IPS-20b (cell line): Measurements from ENCODE around the gene SNRNP70.
"Not testable (repeated sequence)": the region's sequence is repeated elsewhere in the genome, so short reads cannot be mapped to it uniquely, and the experiment has no call there.

ENCODE experiments used
- H3K27ac ChIP-seq: one replicate; pipeline ENCODE4 v1.5.1; 2013; ENCODE audit warnings: low read length
- H3K27me3 ChIP-seq: 2 replicates; pipeline ENCODE4 v1.6.1; 2013; ENCODE audit warnings: mild to moderate bottlenecking, low read length, inconsistent platforms; ENCODE audit not compliant: insufficient read depth
- H3K36me3 ChIP-seq: 2 replicates; pipeline ENCODE4 v1.6.1; 2013; ENCODE audit warnings: low read depth, mild to moderate bottlenecking, inconsistent platforms, low read length, moderate library complexity; ENCODE audit not compliant: insufficient read depth
- H3K4me1 ChIP-seq: 2 replicates; pipeline ENCODE4 v1.6.1; 2013; ENCODE audit warnings: mild to moderate bottlenecking, control low read depth, inconsistent platforms, low read length, moderate library complexity; ENCODE audit not compliant: insufficient read depth
- H3K4me3 ChIP-seq: 2 replicates; pipeline ENCODE4 v1.5.1; 2013; ENCODE audit warnings: mild to moderate bottlenecking, low read length, inconsistent platforms
- H3K9ac ChIP-seq: 2 replicates; pipeline ENCODE4 v1.6.1; 2013; ENCODE audit warnings: low read depth, mild to moderate bottlenecking, inconsistent platforms, low read length, moderate library complexity
- H3K9me3 ChIP-seq: 2 replicates; pipeline ENCODE4 v1.6.1; 2013; ENCODE audit warnings: mild to moderate bottlenecking, low read depth, low read length, inconsistent platforms; ENCODE audit not compliant: insufficient read depth

Gene SNRNP70

GRCh38 chr19:49067554-49067953, 17.7 kb upstream of the SNRNP70 start:
- Histone ChIP-seq H3K27me3 (peaks cover 75% of the 10 kb centered on the region), H3K9ac (no peak overlapping the region), H3K4me3 (no peak overlapping the region), H3K9me3 (no peaks in the 10 kb centered on the region), H3K4me1 (peaks cover 17% of the 10 kb centered on the region), H3K27ac (no peak overlapping the region), H3K36me3 (no peaks in the 10 kb centered on the region)

DNA sequence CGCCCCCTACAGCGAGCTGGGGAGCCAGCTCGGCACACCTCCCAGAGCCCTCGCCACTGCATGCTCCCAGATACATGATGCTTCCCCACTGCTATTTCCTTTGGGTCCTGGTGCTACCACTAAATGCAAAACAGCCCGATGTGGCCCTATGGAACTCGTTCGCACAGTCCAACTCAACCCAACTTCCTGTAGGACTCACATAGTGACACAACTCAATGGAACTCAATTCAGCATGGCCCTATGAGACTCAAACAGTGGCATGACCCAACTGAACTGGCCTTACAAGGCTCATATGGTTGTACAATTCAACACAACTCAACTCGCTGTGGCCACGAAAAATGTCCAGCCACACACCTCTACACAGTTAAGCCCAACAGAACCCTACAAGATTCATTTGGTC, 16.2 kb upstream of the SNRNP70 start:
- Histone ChIP-seq H3K9me3 (no peaks in the 10 kb centered on the region), H3K4me1 (peaks cover 15% of the 10 kb centered on the region), H3K4me3 (no peak overlapping the region), H3K9ac (no peak overlapping the region), H3K36me3 (no peaks in the 10 kb centered on the region), H3K27ac (no peak overlapping the region), H3K27me3 (peaks cover 88% of the 10 kb centered on the region)

- H3K36me3 ChIP-seq: no peaks in the 10 kb centered on the region
- no peak overlapping the region for H3K9ac ChIP-seq
- H3K27ac ChIP-seq: no peak overlapping the region
- H3K9me3 ChIP-seq: no peaks in the 10 kb centered on the region
- no peak overlapping the region for H3K4me3 ChIP-seq
- peaks cover 11% of the 10 kb centered on the region for H3K4me1 ChIP-seq
- peaks cover 88% of the 10 kb centered on the region for H3K27me3 ChIP-seq
Observed at GRCh38 chr19:49070416-49070815, 14.8 kb upstream of the SNRNP70 start.

- no peak overlapping the region for H3K9ac ChIP-seq
- no peak overlapping the region for H3K4me3 ChIP-seq
- peaks cover 72% of the 10 kb centered on the region for H3K27me3 ChIP-seq
- no peaks in the 10 kb centered on the region for H3K9me3 ChIP-seq
- H3K27ac ChIP-seq: no peak overlapping the region
- H3K36me3 ChIP-seq: no peaks in the 10 kb centered on the region
- no peaks in the 10 kb centered on the region for H3K4me1 ChIP-seq
Observed at GRCh38 chr19:49071860-49072547, 13.2 kb upstream of the SNRNP70 start.

GRCh38 chr19:49073514-49074378, 11.5 kb upstream of the SNRNP70 start:
- no peaks in the 10 kb centered on the region for H3K4me1 ChIP-seq
- no peak overlapping the region for H3K27ac ChIP-seq
- peaks cover 57% of the 10 kb centered on the region for H3K27me3 ChIP-seq
- H3K36me3 ChIP-seq: no peaks in the 10 kb centered on the region
- H3K9me3 ChIP-seq: no peaks in the 10 kb centered on the region
- no peak overlapping the region for H3K4me3 ChIP-seq
- H3K9ac ChIP-seq: no peak overlapping the region

DNA sequence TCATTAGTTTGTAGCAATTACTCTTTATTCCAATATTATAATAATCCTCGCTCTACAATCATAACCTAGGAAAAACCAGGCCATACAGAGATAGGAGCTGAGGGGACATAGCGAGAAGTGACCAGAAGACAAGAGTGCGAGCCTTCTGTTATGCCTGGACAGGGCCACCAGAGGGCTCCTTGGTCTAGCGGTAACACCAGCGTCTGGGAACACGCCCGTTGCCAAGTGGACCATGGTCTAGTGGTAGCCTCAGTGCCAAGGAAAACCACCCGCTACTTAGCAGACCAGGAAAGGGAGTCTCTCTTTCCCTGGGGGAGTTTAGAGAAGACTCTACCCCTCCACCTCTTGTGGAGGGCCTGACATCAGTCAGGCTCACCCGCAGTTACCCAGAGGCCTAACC, 10.4 kb upstream of the SNRNP70 start:
- H3K9ac ChIP-seq, H3K4me3 ChIP-seq, H3K27ac ChIP-seq, H3K9me3 ChIP-seq, H3K36me3 ChIP-seq, H3K4me1 ChIP-seq: not testable (repeated sequence)
- peaks cover 45% of the 10 kb centered on the region for H3K27me3 ChIP-seq

GRCh38 chr19:49080392-49080791, 4.9 kb upstream of the SNRNP70 start:
- Histone ChIP-seq H3K36me3 (no peaks in the 10 kb centered on the region), H3K9me3 (no peaks in the 10 kb centered on the region), H3K4me3 (no peak overlapping the region), H3K9ac (no peak overlapping the region), H3K27ac (no peak overlapping the region), H3K27me3 (no peaks in the 10 kb centered on the region; the same call in 1 of the 2 replicates), H3K4me1 (no peaks in the 10 kb centered on the region)

DNA sequence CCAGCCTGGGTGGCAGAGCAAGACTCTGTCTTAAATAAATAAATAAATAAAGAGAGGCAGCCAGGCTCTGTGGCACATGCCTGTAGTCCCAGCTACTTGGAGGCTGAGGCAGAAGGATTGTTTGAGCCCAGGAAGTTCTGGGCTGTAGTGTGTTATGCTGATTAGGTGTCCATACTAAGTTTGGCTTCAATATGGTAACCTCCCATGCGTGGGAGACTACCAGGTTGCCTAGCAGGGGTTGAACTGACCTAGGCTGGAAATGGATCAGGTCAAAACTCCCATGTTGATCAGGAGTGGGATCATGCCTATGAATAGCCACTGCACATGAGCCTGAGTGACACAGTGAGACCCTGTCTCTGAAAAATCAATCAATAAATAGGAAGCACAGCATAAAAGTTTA, 4.0 kb upstream of the SNRNP70 start:
- Histone ChIP-seq H3K4me3 (no peak overlapping the region), H3K9ac (no peak overlapping the region), H3K9me3 (no peaks in the 10 kb centered on the region), H3K4me1 (no peaks in the 10 kb centered on the region), H3K27me3 (no peaks in the 10 kb centered on the region), H3K36me3 (peaks cover 1% of the 10 kb centered on the region; the same call in 1 of the 2 replicates), H3K27ac (no peak overlapping the region)

DNA sequence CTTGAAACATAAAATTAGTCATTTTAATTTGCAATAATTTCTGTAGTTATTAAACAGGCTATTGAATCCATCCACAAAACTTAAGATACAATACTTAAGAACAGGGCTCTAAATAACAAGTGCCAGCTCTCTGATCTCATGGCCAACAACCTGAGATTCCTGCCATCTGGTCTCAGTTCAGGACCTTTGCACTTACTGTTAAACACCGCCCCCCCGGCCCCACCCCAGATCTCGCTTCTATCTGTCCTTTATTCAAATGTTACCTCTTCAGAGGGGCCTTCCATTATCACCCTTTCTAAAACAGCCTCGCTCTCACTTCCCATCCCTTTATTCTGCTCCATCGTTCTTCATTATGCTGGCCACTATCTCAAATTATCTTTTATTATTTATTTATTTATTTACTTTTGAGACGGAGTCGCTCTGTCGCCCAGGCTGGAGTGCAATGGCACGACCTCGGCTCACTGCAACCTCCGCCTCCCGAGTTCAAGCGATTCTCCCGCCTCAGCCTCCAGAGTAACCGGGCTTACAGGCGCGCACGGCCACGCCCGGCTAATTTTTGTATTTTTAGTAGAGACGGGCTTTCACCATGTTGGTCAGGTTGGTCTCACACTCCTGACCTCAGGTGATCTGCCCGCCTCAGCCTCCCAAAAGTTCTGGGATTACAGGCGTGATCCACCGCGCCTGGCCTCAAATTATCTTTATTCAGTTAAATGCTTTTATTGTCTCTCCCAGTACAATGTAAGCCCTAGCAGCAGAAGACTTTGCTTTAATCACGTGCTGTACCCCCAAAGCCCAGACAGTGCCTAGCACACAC, 838 bp upstream of the SNRNP70 start:
- Histone ChIP-seq H3K4me1 (no peaks in the 10 kb centered on the region), H3K27ac (no peak overlapping the region), H3K4me3 (peak overlapping the region; percentile 84)

DNA sequence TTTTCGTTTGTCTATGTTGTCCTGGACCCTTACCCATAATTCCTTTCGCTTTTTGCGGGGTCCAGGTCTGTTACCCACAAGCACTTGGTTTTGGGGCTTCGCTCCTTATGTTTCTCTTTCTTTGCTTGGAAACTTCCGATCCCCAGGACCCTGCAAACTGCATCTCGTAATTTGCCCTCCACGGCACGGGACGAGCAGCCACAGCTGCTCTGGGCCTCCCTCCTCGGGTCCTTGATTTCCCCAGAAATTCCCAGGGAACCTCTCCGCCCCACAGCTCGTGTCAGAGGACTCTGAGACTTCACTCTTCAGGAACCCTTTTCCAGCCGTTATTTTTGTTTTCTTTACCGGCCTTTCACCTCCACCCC, 599 bp downstream of the SNRNP70 start:
- peaks cover 44% of the 10 kb centered on the region for H3K36me3 ChIP-seq
- peak overlapping the region; percentile 68 for H3K27ac ChIP-seq

More for the DNA sequence above, 838 bp upstream of the SNRNP70 start:
- Histone ChIP-seq H3K27me3 (no peaks in the 10 kb centered on the region), H3K9ac (peak overlapping the region; percentile 85; the same call in 1 of the 2 replicates), H3K36me3 (peaks cover 30% of the 10 kb centered on the region), H3K9me3 (no peaks in the 10 kb centered on the region)

DNA sequence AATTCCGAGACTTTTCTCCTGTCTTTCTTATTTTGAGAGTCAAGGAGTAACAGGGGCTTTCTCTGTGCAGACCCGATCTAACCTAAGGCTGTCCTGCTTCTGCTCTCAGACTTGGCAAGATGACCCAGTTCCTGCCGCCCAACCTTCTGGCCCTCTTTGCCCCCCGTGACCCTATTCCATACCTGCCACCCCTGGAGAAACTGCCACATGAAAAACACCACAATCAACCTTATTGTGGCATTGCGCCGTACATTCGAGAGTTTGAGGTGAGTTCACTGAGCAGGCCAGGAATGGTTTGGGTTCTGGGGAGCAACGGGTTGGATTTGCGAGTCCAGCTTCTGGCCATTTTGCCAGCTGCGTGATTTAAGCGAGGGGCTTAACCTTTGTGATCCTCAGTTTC, 1.0 kb downstream of the SNRNP70 start:
- no peaks in the 10 kb centered on the region for H3K4me1 ChIP-seq
- H3K9me3 ChIP-seq: no peaks in the 10 kb centered on the region
- peak overlapping the region; percentile 16 for H3K27ac ChIP-seq
- H3K36me3 ChIP-seq: peaks cover 49% of the 10 kb centered on the region
- peak overlapping the region; percentile 85 for H3K9ac ChIP-seq
- H3K4me3 ChIP-seq: peak overlapping the region; percentile 84
- no peaks in the 10 kb centered on the region for H3K27me3 ChIP-seq

More for the DNA sequence above, 599 bp downstream of the SNRNP70 start:
- peak overlapping the region; percentile 85 for H3K9ac ChIP-seq
- peak overlapping the region; percentile 84 for H3K4me3 ChIP-seq
- no peaks in the 10 kb centered on the region for H3K4me1 ChIP-seq
- H3K9me3 ChIP-seq: no peaks in the 10 kb centered on the region
- H3K27me3 ChIP-seq: no peaks in the 10 kb centered on the region
